ENCODE results near the gene SMKR1.
"Not testable (repeated sequence)": the region's sequence is repeated elsewhere in the genome, so short reads cannot be mapped to it uniquely, and the experiment has no call there.

SMKR1 gene

GRCh38 chr7:129482781-129483180 is 19.6 kb upstream of the SMKR1 start:
- no peak for DNase-seq (ENCODE audit: low read depth in 2 of 2)

- DNase-seq (ENCODE audit: low read depth in 2 of 2): no peak
Measured at GRCh38 chr7:129489491-129489890, 12.8 kb upstream of the SMKR1 start.

- no peak for DNase-seq (ENCODE audit: low read depth in 2 of 2)
Measured at GRCh38 chr7:129492391-129492790, 9.9 kb upstream of the SMKR1 start.

- DNase-seq (ENCODE audit: low read depth in 2 of 2): no peak
Measured at GRCh38 chr7:129493555-129493954, 8.8 kb upstream of the SMKR1 start.

- no peak for DNase-seq (ENCODE audit: low read depth in 2 of 2)
Measured at GRCh38 chr7:129494041-129494440, 8.3 kb upstream of the SMKR1 start.

GRCh38 chr7:129495987-129496386 is 6.3 kb upstream of the SMKR1 start:
- DNase-seq (ENCODE audit: low read depth in 2 of 2): no peak

- no peak for DNase-seq (ENCODE audit: low read depth in 2 of 2)
Measured at GRCh38 chr7:129496653-129497052, 5.7 kb upstream of the SMKR1 start.

GRCh38 chr7:129497156-129497555 is 5.2 kb upstream of the SMKR1 start:
- DNase-seq (ENCODE audit: low read depth in 2 of 2): no peak

GRCh38 chr7:129498021-129498420 is 4.3 kb upstream of the SMKR1 start:
- no peak for DNase-seq (ENCODE audit: low read depth in 2 of 2)

- no peak for DNase-seq (ENCODE audit: low read depth in 2 of 2)
Measured at GRCh38 chr7:129499999-129500398, 2.3 kb upstream of the SMKR1 start.

- DNase-seq (ENCODE audit: low read depth in 2 of 2): no peak
Measured at GRCh38 chr7:129502708-129503685, 666 bp downstream of the SMKR1 start.

- DNase-seq (ENCODE audit: low read depth in 2 of 2): no peak
Measured at GRCh38 chr7:129503725-129504124, 1.4 kb downstream of the SMKR1 start.

- no peak for DNase-seq (ENCODE audit: low read depth in 2 of 2)
Measured at GRCh38 chr7:129512192-129512591, 9.9 kb downstream of the SMKR1 start.

GRCh38 chr7:129513546-129513945 is 11.2 kb downstream of the SMKR1 start:
- DNase-seq (ENCODE audit: low read depth in 2 of 2): no peak

GRCh38 chr7:129514683-129515082 is 12.4 kb downstream of the SMKR1 start:
- no peak for DNase-seq (ENCODE audit: low read depth in 2 of 2)

GRCh38 chr7:129515381-129515780 is 13.1 kb downstream of the SMKR1 start:
- no peak for DNase-seq (ENCODE audit: low read depth in 2 of 2)

GRCh38 chr7:129517931-129518330 is 15.6 kb downstream of the SMKR1 start:
- DNase-seq (ENCODE audit: low read depth in 2 of 2): no peak

- DNase-seq (ENCODE audit: low read depth in 2 of 2): no peak
Measured at GRCh38 chr7:129519464-129519863, 17.1 kb downstream of the SMKR1 start.

GRCh38 chr7:129522088-129522970 is 20.0 kb downstream of the SMKR1 start:
- DNase-seq (ENCODE audit: low read depth in 2 of 2): no peak

GRCh38 chr7:129522971-129523340 is 20.6 kb downstream of the SMKR1 start:
- DNase-seq (ENCODE audit: low read depth in 2 of 2): no peak

- DNase-seq (ENCODE audit: low read depth in 2 of 2): no peak
Measured at GRCh38 chr7:129523924-129524323, 21.6 kb downstream of the SMKR1 start.

- not testable (repeated sequence) for DNase-seq (ENCODE audit: low read depth in 2 of 2)
Measured at GRCh38 chr7:129524405-129524804, 22.1 kb downstream of the SMKR1 start.
